GM19239 (cell line): ENCODE measurements around the gene VWA3B.
"Not testable (repeated sequence)": the region's sequence is repeated elsewhere in the genome, so short reads cannot be mapped to it uniquely, and the experiment has no call there.

Experiments used
- DNase-seq: peaks from one replicate; pipeline ENCODE4 v3.0.0; 2011; ENCODE audit warnings: low spot score; ENCODE audit not compliant: insufficient read length
- FAIRE-seq: peaks from 2 replicates; lab custom pipeline; 2011; peaks lifted over from hg19 to GRCh38; lab: Jason Lieb, UNC

VWA3B gene

GRCh38 chr2:98087447-98088020, 567 bp downstream of the VWA3B start:
- DNase-seq (no peak), FAIRE-seq (no peak)

DNA sequence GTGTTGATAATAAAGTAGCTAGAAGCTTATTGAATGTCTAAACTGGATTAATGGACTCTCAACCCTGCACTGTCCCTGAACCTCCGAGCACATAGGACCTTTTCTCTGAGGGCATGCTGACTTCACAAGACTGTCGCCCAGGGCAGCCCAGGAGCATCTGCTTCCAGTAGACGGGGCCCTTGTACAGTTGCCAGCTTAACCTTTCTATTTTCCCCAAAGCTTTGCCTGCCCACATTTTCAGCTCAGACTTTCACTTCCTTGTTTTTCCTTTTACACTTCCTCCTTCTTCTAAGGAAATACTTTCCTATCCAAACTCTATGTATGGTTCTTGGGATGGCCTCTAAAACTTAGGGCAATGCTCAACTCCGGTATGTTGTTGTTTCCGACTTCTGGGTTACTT, 1.3 kb downstream of the VWA3B start:
- FAIRE-seq, result no peak
- DNase-seq, result no peak

- FAIRE-seq, result no peak
- DNase-seq, result no peak
Observed at GRCh38 chr2:98089941-98090340, 3.0 kb downstream of the VWA3B start.

DNA sequence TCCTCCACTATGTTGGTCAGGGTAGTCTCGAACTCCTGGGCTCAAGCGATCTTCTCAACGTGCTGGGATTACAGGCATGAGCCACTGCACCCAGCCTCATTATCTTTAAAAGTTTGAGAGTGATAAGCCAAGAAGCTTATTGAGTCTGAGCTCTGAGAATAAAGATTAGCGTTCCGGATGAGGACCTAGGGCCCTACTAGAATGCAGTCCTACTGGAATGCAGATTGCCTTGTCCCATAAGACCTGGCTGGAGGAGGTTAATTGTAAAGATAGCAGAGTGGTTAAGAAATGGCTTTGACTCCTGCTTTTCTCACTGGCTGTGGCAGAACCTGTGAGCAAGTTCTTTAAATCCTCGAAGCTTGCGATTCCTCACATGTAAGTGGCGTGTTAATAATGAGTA, 4.0 kb downstream of the VWA3B start:
- DNase-seq (no peak), FAIRE-seq (no peak)

- FAIRE-seq, result no peak
- no peak for DNase-seq
Observed at GRCh38 chr2:98091738-98092137, 4.8 kb downstream of the VWA3B start.

- DNase-seq, result no peak
- no peak for FAIRE-seq
Observed at GRCh38 chr2:98093146-98093545, 6.2 kb downstream of the VWA3B start.

DNA sequence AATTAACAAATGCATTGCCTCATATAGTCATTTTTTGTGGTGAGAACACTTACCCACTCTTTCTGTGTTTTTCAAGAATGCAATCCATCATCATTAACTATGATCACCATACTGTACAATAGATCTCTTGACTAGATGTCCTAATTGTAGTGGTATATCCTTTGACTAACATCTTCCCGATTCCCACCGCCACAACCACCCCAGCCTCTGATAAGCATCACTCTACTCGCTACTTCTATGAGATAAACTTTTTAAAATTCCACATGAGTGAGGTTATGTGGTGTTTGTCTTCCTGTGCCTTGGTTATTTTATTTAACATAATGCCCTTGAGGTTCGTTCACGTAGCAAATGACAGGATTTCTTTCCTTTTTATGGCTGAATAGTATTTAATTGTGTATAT, 6.6 kb downstream of the VWA3B start:
- DNase-seq (no peak), FAIRE-seq (no peak)

- no peak for DNase-seq
- no peak for FAIRE-seq
Observed at GRCh38 chr2:98099939-98100743, 13.2 kb downstream of the VWA3B start.

DNA sequence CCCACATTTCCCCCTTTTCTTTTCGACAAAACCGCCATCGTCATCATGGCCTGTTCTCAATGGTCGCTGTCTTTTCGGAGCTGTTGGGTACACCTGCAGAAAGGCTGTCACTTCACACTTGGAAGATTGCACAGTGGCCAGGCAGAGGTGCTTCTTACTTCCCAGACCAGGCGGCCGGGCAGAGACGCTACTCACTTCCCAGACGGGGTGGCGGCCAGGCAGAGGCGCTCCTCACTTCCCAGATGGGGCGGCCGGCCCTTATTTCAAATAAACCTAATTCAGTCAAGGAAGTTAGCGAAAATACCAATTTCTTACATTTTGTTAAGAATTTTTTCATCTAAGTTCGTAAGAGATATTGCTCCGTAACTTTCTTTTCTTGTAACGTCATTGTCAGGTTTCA, 15.3 kb downstream of the VWA3B start:
- not testable (repeated sequence) for FAIRE-seq, DNase-seq

DNA sequence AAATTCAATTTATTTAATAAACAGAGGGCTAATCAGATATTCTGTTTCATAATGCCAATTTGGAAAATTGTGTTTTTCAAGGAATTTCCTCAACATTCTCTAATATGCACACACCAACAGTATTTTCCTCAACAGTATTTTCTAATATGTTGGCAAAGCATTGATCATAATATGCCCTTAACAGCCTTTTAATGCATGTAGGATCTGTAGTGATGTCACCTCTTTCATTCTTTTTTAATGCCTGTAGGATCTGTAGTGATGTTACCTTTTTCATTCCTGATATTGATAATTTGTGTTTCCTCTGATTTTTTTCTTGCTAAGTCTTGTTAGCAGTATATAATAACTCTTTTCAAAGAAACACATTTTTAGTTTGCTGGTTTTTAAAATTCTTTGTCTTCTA, 15.9 kb downstream of the VWA3B start:
- DNase-seq, result no peak
- FAIRE-seq, result no peak

- DNase-seq (no peak), FAIRE-seq (no peak)
Observed at GRCh38 chr2:98108110-98108509, 21.1 kb downstream of the VWA3B start.

DNA sequence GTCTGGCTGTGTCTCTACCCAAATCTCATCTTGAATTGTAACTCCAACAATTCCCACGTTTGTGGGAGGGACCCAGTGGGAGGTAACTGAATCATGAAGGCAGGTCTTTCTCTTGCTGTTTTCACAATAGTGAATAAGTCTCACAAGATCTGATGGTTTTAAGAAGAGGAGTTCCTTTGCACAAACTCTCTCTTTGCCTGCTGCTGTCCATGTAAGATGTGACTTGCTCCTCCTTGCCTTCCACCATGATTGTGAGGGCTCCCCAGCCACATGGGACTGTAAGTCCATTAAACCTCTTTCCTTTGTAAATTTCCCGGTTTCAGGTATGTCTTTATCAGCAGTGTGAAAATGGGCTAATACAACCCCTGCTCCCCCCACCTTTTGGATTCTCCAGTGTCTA, 23.8 kb downstream of the VWA3B start:
- DNase-seq, result no peak

DNA sequence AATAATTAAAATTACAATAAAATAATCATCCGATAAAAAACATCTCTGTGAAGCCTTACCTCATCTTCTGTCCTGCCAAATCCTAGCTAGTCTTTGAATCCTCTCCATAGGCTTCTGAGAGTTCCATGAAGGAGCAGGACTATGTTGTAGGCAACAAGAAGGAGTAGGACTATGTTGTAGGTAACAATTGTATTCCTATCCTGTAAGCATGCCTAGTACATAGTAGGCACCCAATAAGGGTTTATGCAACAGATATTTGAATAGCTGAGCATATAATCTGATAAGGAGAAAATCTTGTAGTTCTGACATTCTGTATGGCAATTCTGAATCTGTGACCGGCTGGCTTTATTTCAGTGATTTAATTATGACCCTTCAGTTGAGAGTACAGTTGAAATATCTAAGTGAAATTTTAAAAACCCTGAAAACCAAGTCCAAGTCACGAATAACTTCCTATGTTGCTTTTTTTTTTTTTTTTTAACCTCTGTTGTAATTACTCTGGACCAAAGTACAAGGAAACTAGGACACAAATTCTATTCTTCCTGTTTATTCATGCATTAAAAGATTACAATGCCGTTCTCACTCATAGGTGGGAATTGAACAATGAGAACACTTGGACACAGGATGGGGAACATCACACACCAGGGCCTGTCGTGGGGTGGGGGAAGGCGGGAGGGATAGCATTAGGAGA, 27.8 kb downstream of the VWA3B start:
- DNase-seq, result no peak
- no peak for FAIRE-seq

More for the DNA sequence above, 23.8 kb downstream of the VWA3B start:
- no peak for FAIRE-seq

- DNase-seq (no peak), FAIRE-seq (no peak)
Observed at GRCh38 chr2:98118161-98118560, 31.2 kb downstream of the VWA3B start.

- FAIRE-seq, result no peak
Observed at GRCh38 chr2:98118852-98119251, 31.9 kb downstream of the VWA3B start.

DNA sequence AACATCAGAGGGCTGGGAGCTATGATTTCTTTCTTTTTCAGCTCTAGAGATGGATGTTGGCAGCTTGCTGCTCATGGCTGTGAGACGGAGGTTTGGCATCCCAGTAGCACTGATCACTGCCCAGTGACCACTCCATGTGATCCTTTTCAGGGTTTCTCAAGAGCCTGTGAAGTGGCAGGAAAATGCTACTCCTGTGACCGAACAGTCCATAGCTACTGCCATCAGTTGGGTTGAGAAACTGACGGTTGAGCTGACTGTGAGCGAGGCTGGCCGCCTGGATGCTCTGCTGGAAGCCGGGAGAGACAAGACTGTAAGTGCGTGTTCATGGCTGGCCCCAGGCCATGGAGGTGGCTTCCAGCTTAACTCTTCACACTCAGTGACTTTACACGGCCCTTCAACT, 34.2 kb downstream of the VWA3B start:
- DNase-seq (no peak), FAIRE-seq (no peak)

More at GRCh38 chr2:98118852-98119251, 31.9 kb downstream of the VWA3B start:
- no peak for DNase-seq

- no peak for FAIRE-seq
- DNase-seq, result no peak
Observed at GRCh38 chr2:98122524-98122923, 35.6 kb downstream of the VWA3B start.

DNA sequence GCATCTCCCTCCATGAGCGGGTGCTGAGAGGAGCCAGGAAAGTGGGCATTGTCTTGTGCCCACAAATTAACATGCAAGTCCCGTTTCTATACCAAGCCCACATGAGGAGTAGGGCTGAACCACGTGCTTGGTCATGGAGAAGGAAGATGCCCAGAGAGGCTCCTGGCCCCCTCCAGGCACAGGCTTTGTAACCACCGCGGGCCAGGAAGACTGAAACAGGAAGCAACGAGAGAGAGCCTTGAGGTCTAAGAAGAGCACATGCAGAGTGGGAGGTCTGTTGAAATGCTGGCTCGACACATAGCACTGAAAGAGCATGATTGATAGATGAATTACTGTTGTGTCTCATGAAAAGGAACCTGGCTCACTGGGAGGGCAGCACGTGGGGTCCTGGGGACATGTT, 36.3 kb downstream of the VWA3B start:
- FAIRE-seq (no peak), DNase-seq (no peak)

DNA sequence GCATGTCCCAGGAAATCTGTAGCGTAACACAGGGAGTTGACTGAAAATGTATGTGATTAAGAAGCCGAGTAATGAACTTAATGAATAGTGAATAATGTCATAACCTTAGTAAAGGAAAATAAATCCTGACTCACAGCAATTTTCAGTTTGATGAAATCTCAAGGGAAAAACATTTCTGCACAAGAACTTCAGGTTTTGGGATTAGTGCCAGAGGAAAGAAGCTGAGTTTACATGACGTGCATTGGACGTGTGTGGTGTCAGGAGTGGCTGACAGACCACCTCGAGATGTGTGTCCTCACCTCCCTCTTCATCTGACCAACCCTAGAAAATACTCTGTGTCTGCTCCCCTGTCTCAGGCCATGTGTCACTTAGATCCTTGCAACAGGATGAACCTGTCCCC, 39.1 kb downstream of the VWA3B start:
- DNase-seq, result no peak
- FAIRE-seq, result no peak

GRCh38 chr2:98127229-98127989, 40.4 kb downstream of the VWA3B start:
- DNase-seq (no peak), FAIRE-seq (no peak)
